DND-41 (cell line): ENCODE data around the gene CYP2A7.
"Not testable (repeated sequence)": the region's sequence is repeated elsewhere in the genome, so short reads cannot be mapped to it uniquely, and the experiment has no call there.

Experiments
- ATAC-seq: fragments of 200-7000 bp; cut with Tn5 transposase; 3 replicates; pipeline ENCODE4 v1.9.1; 2021; ENCODE audit warnings: low read depth; ENCODE audit not compliant: insufficient read depth
- DNase-seq: peaks from one replicate; pipeline ENCODE4 v3.0.0-alpha.2; 2020
- H2AFZ ChIP-seq: 2 replicates; pipeline ENCODE4 v1.6.0; 2012; ENCODE audit warnings: low read depth, low read length
- H3K27ac ChIP-seq: 2 replicates; pipeline ENCODE4 v1.5.1; 2012; ENCODE audit warnings: low read length, inconsistent platforms
- H3K27me3 ChIP-seq: fragments of 200-600 bp; sonication (generic); 2 replicates; pipeline ENCODE4 v1.6.0; 2012; ENCODE audit warnings: low read length, mild to moderate bottlenecking, inconsistent platforms; ENCODE audit not compliant: insufficient read depth, poor library complexity
- H3K36me3 ChIP-seq: 2 replicates; pipeline ENCODE4 v1.5.1; 2012; ENCODE audit warnings: low read length, inconsistent platforms; ENCODE audit not compliant: insufficient read depth
- H3K4me1 ChIP-seq: 2 replicates; pipeline ENCODE4 v1.5.1; 2012; ENCODE audit warnings: mild to moderate bottlenecking, low read length; ENCODE audit not compliant: insufficient read depth
- H3K4me2 ChIP-seq: 2 replicates; pipeline ENCODE4 v1.6.0; 2012; ENCODE audit warnings: mild to moderate bottlenecking, moderate library complexity, low read length, inconsistent platforms; ENCODE audit not compliant: insufficient read depth
- H3K4me3 ChIP-seq, 2 experiments: fragments of 200-600 bp in 1 of 2; shearing (Covaris generic) in 1 of 2; 2 replicates each; pipeline ENCODE4 v1.5.1; 2012 to 2016; ENCODE audit warnings: inconsistent platforms in 2 of 2, low read length in 2 of 2, mild to moderate bottlenecking in 2 of 2, low read depth in 1 of 2, moderate library complexity in 1 of 2
- H3K79me2 ChIP-seq: 2 replicates; pipeline ENCODE4 v1.6.0; 2012; ENCODE audit warnings: low read length, inconsistent platforms; ENCODE audit not compliant: insufficient read depth
- H3K9ac ChIP-seq: 2 replicates; pipeline ENCODE4 v1.6.0; 2012; ENCODE audit warnings: low read depth, mild to moderate bottlenecking, inconsistent platforms, low read length, moderate library complexity
- H3K9me3 ChIP-seq: 2 replicates; pipeline ENCODE4 v1.5.1; 2012; ENCODE audit warnings: low read length, moderate library complexity, mild to moderate bottlenecking, inconsistent platforms; ENCODE audit not compliant: insufficient read depth, severe bottlenecking
- H4K20me1 ChIP-seq: 2 replicates; pipeline ENCODE4 v1.6.0; 2012; ENCODE audit warnings: low read length; ENCODE audit not compliant: insufficient read depth
- CTCF ChIP-seq: IDR thresholded peaks from 2 replicates; pipeline ENCODE4 v1.5.1; 2012; ENCODE audit warnings: borderline replicate concordance, low read length, moderate library complexity, mild to moderate bottlenecking; ENCODE audit not compliant: poor library complexity, severe bottlenecking; ENCODE audit errors: extremely low read depth
- EZH2 ChIP-seq: IDR thresholded peaks from 3 replicates; pipeline ENCODE4 v1.6.1; 2012; ENCODE audit warnings: borderline replicate concordance, low read depth, mild to moderate bottlenecking, moderate library complexity, low read length, inconsistent platforms; ENCODE audit not compliant: severe bottlenecking

Gene CYP2A7

GRCh38 chr19:40907968-40908735, 26.1 kb upstream of the CYP2A7 start:
- H3K4me3 ChIP-seq, result no peak overlapping the region
- H3K9me3 ChIP-seq, result no peaks in the 10 kb centered on the region
- no peaks in the 10 kb centered on the region for H4K20me1 ChIP-seq
- ATAC-seq (no peak), DNase-seq (no peak)
- H3K27me3 ChIP-seq, result peaks cover 2% of the 10 kb centered on the region
- no peak overlapping the region for H3K4me2 ChIP-seq
- H3K27ac ChIP-seq, result no peak overlapping the region
- H3K79me2 ChIP-seq, result no peaks in the 10 kb centered on the region
- H3K9ac ChIP-seq, result no peak overlapping the region
- no peak overlapping the region for H2AFZ ChIP-seq
- H3K36me3 ChIP-seq, result no peaks in the 10 kb centered on the region
- H3K4me1 ChIP-seq, result no peaks in the 10 kb centered on the region
- TF ChIP-seq CTCF (no peak), EZH2 (no peak)

GRCh38 chr19:40906512-40906911, 24.5 kb upstream of the CYP2A7 start:
- Histone ChIP-seq H3K4me2 (no peak overlapping the region), H3K36me3 (no peaks in the 10 kb centered on the region), H3K27me3 (peaks cover 2% of the 10 kb centered on the region), H3K9me3 (no peaks in the 10 kb centered on the region), H3K9ac (no peak overlapping the region), H3K4me3 (no peak overlapping the region), H4K20me1 (no peaks in the 10 kb centered on the region), H3K79me2 (no peaks in the 10 kb centered on the region), H2AFZ (no peak overlapping the region), H3K4me1 (no peaks in the 10 kb centered on the region), H3K27ac (no peak overlapping the region)
- no peak for ATAC-seq
- no peak for DNase-seq
- no peak for TF ChIP-seq CTCF
- TF ChIP-seq EZH2, result no peak

GRCh38 chr19:40904673-40905156, 22.7 kb upstream of the CYP2A7 start:
- H3K79me2 ChIP-seq, ATAC-seq, H4K20me1 ChIP-seq, H3K9me3 ChIP-seq, H2AFZ ChIP-seq, H3K4me1 ChIP-seq, H3K4me2 ChIP-seq, DNase-seq, H3K27ac ChIP-seq, H3K27me3 ChIP-seq, H3K36me3 ChIP-seq, H3K4me3 ChIP-seq, H3K9ac ChIP-seq: not testable (repeated sequence)

- not testable (repeated sequence) for H3K27ac ChIP-seq, ATAC-seq, H3K9ac ChIP-seq, H4K20me1 ChIP-seq, H2AFZ ChIP-seq, DNase-seq, H3K4me3 ChIP-seq, H3K36me3 ChIP-seq, H3K79me2 ChIP-seq, H3K4me2 ChIP-seq, H3K4me1 ChIP-seq, H3K9me3 ChIP-seq, H3K27me3 ChIP-seq
Observed at GRCh38 chr19:40901975-40902750, 20.1 kb upstream of the CYP2A7 start.

- H3K27ac ChIP-seq, H3K9me3 ChIP-seq, H3K4me1 ChIP-seq, DNase-seq, H4K20me1 ChIP-seq, H3K9ac ChIP-seq, H3K27me3 ChIP-seq, H3K36me3 ChIP-seq, H3K79me2 ChIP-seq, H3K4me3 ChIP-seq, ATAC-seq, H3K4me2 ChIP-seq, H2AFZ ChIP-seq: not testable (repeated sequence)
Observed at GRCh38 chr19:40900521-40900920, 18.5 kb upstream of the CYP2A7 start.

GRCh38 chr19:40899964-40900363, 17.9 kb upstream of the CYP2A7 start:
- not testable (repeated sequence) for H3K36me3 ChIP-seq, H3K4me2 ChIP-seq, H3K27ac ChIP-seq, H3K9me3 ChIP-seq, H3K27me3 ChIP-seq, H4K20me1 ChIP-seq, H2AFZ ChIP-seq, H3K79me2 ChIP-seq, H3K4me1 ChIP-seq, H3K4me3 ChIP-seq, ATAC-seq, DNase-seq, H3K9ac ChIP-seq
